ENCODE measurements around the gene CAMKK1. TPM values are rescaled to one million over a fixed set of nuclear protein-coding genes. Genes with fewer than 3 reads are reported as not detected.

The CAMKK1 gene
- total RNA-seq, 2 donors from 2014 or later, result 3.8 to 6.3 TPM

- peak overlapping the region; percentile 70 for H3K4me3 ChIP-seq (ENCODE audit: low read length)
- H3K27ac ChIP-seq (ENCODE audit: low read depth, low read length), result no peak overlapping the region
Observed at GRCh38 chr17:3893720-3894116, 865 bp upstream of the CAMKK1 start.

GRCh38 chr17:3892095-3892998 lies 506 bp downstream of the CAMKK1 start:
- no peak overlapping the region for H3K9ac ChIP-seq (ENCODE audit: extremely low read depth, low read length, poor library complexity, severe bottlenecking)
- H3K4me3 ChIP-seq (ENCODE audit: low read length), result peak overlapping the region; percentile 67
- no peak overlapping the region for H3K27ac ChIP-seq (ENCODE audit: low read depth, low read length)
- H3K27me3 ChIP-seq (ENCODE audit: control insufficient read depth, insufficient read depth, low read length, poor library complexity, severe bottlenecking), result peaks cover 24% of the 10 kb centered on the region
- H3K36me3 Mint-ChIP-seq (ENCODE audit: low read depth), result no peaks in the 10 kb centered on the region
- H3K4me1 Mint-ChIP-seq, result peaks cover 20% of the 10 kb centered on the region
- TF ChIP-seq CTCF (conservative IDR thresholded peaks at IDR 0.05), result peak; percentile 48
- H3K4me1 ChIP-seq (ENCODE audit: control insufficient read depth, insufficient read depth, low read length), result no peaks in the 10 kb centered on the region
- H3K4me3 Mint-ChIP-seq, result peak overlapping the region; percentile 69
- H3K9me3 ChIP-seq (ENCODE audit: control insufficient read depth, low read length), result no peaks in the 10 kb centered on the region
- H3K9me3 Mint-ChIP-seq, result no peaks in the 10 kb centered on the region
- no peak overlapping the region for H3K27ac Mint-ChIP-seq
- H3K27me3 Mint-ChIP-seq (ENCODE audit: insufficient read depth), result peaks cover 36% of the 10 kb centered on the region
- DNase-seq, result peak; percentile 86
- 1 to 3% methylated on average over 12 to 96 of the region's 96 CpGs for WGBS, 2 experiments (ENCODE audit: insufficient coverage in 1 of 2, insufficient read length in 1 of 2)
- no peaks in the 10 kb centered on the region for H3K36me3 ChIP-seq (ENCODE audit: control insufficient read depth, insufficient read depth, low read length)

More at GRCh38 chr17:3893720-3894116, 865 bp upstream of the CAMKK1 start:
- no peaks in the 10 kb centered on the region for H3K36me3 Mint-ChIP-seq (ENCODE audit: low read depth)
- peaks cover 34% of the 10 kb centered on the region for H3K27me3 Mint-ChIP-seq (ENCODE audit: insufficient read depth)
- no peaks in the 10 kb centered on the region for H3K9me3 Mint-ChIP-seq
- peak overlapping the region; percentile 89 for H3K27ac Mint-ChIP-seq
- Histone ChIP-seq H3K4me1 (ENCODE audit: control insufficient read depth, insufficient read depth, low read length) (no peaks in the 10 kb centered on the region), H3K9me3 (ENCODE audit: control insufficient read depth, low read length) (no peaks in the 10 kb centered on the region), H3K36me3 (ENCODE audit: control insufficient read depth, insufficient read depth, low read length) (no peaks in the 10 kb centered on the region), H3K27me3 (ENCODE audit: control insufficient read depth, insufficient read depth, low read length, poor library complexity, severe bottlenecking) (peaks cover 24% of the 10 kb centered on the region), H3K9ac (ENCODE audit: extremely low read depth, low read length, poor library complexity, severe bottlenecking) (no peak overlapping the region)
- peak overlapping the region; percentile 69 for H3K4me3 Mint-ChIP-seq
- TF ChIP-seq CTCF (conservative IDR thresholded peaks at IDR 0.05), result no peak
- 84 to 93% methylated on average over 6 to 7 of the region's 7 CpGs for WGBS, 2 experiments (ENCODE audit: insufficient coverage in 1 of 2, insufficient read length in 1 of 2)
- no peak for DNase-seq
- peaks cover 20% of the 10 kb centered on the region for H3K4me1 Mint-ChIP-seq

GRCh38 chr17:3891626-3892094 lies 1.2 kb downstream of the CAMKK1 start:
- Histone ChIP-seq H3K9ac (ENCODE audit: extremely low read depth, low read length, poor library complexity, severe bottlenecking) (no peak overlapping the region), H3K36me3 (ENCODE audit: control insufficient read depth, insufficient read depth, low read length) (no peaks in the 10 kb centered on the region), H3K9me3 (ENCODE audit: control insufficient read depth, low read length) (no peaks in the 10 kb centered on the region), H3K27ac (ENCODE audit: low read depth, low read length) (no peak overlapping the region), H3K4me3 (ENCODE audit: low read length) (peak overlapping the region; percentile 67), H3K27me3 (ENCODE audit: control insufficient read depth, insufficient read depth, low read length, poor library complexity, severe bottlenecking) (peaks cover 24% of the 10 kb centered on the region), H3K4me1 (ENCODE audit: control insufficient read depth, insufficient read depth, low read length) (no peaks in the 10 kb centered on the region)
- peak overlapping the region; percentile 69 for H3K4me3 Mint-ChIP-seq
- H3K27me3 Mint-ChIP-seq (ENCODE audit: insufficient read depth), result peaks cover 39% of the 10 kb centered on the region
- no peak overlapping the region for H3K27ac Mint-ChIP-seq
- TF ChIP-seq CTCF (conservative IDR thresholded peaks at IDR 0.05), result no peak
- H3K4me1 Mint-ChIP-seq, result peaks cover 20% of the 10 kb centered on the region
- H3K36me3 Mint-ChIP-seq (ENCODE audit: low read depth), result no peaks in the 10 kb centered on the region
- DNase-seq, result peak; percentile 87
- H3K9me3 Mint-ChIP-seq, result no peaks in the 10 kb centered on the region
- WGBS, 2 experiments (ENCODE audit: insufficient coverage in 1 of 2, insufficient read length in 1 of 2), result 28 to 29% methylated on average over 11 to 12 of the region's 12 CpGs
